COLO829 (cell line): ENCODE data around the gene BRD2.
A peak's percentile ranks its signal among the peaks of the same experiment; 100 is the strongest.

Experiments used
- DNase-seq: peaks from one replicate; pipeline ENCODE4 v3.0.0; 2012; ENCODE audit warnings: low spot score

BRD2 gene

GRCh38 chr6:32949113-32949512 lies 19.3 kb upstream of the BRD2 start:
- DNase-seq, result no peak

GRCh38 chr6:32950010-32950409 lies 18.4 kb upstream of the BRD2 start:
- DNase-seq, result no peak

GRCh38 chr6:32950449-32950848 lies 17.9 kb upstream of the BRD2 start:
- no peak for DNase-seq

GRCh38 chr6:32952817-32953739 lies 15.3 kb upstream of the BRD2 start, which contains the start of gene HLA-DMA:
Gene HLA-DMA, minus strand, starts transcription at chr6:32953097. Its CDS starts 61 bp downstream, at chr6:32953036.
- peak; percentile 71 for DNase-seq

GRCh38 chr6:32953775-32954174 lies 14.6 kb upstream of the BRD2 start:
- DNase-seq, result no peak

- no peak for DNase-seq
Measured at GRCh38 chr6:32954267-32954666, 14.1 kb upstream of the BRD2 start.

- DNase-seq, result no peak
Measured at GRCh38 chr6:32954986-32955802, 13.2 kb upstream of the BRD2 start.

- no peak for DNase-seq
Measured at GRCh38 chr6:32956176-32956575, 12.2 kb upstream of the BRD2 start.

GRCh38 chr6:32960563-32960962 lies 7.8 kb upstream of the BRD2 start:
- no peak for DNase-seq

GRCh38 chr6:32962213-32962826 lies 6.1 kb upstream of the BRD2 start:
- DNase-seq, result no peak

GRCh38 chr6:32963866-32964265 lies 4.5 kb upstream of the BRD2 start:
- no peak for DNase-seq

- no peak for DNase-seq
Measured at GRCh38 chr6:32964776-32965175, 3.6 kb upstream of the BRD2 start.

GRCh38 chr6:32967151-32968091 lies 973 bp upstream of the BRD2 start:
- DNase-seq, result no peak

- DNase-seq, result no peak
Measured at GRCh38 chr6:32968867-32969684, 682 bp downstream of the BRD2 start.

- DNase-seq, result peak; percentile 94
Measured at GRCh38 chr6:32969685-32970412, 1.5 kb downstream of the BRD2 start.

GRCh38 chr6:32970413-32971241 lies 2.2 kb downstream of the BRD2 start:
- DNase-seq, result peak; percentile 75

- no peak for DNase-seq
Measured at GRCh38 chr6:32971242-32971580, 2.8 kb downstream of the BRD2 start.

GRCh38 chr6:32971581-32972352 lies 3.4 kb downstream of the BRD2 start:
- DNase-seq, result peak; percentile 99
